Measurements from ENCODE around the gene RCBTB1.
"Not testable (repeated sequence)": the region's sequence is repeated elsewhere in the genome, so short reads cannot be mapped to it uniquely, and the experiment has no call there.

Gene RCBTB1

GRCh38 chr13:49517461-49517860, 67.9 kb downstream of the RCBTB1 start:
- H3K9ac ChIP-seq (ENCODE audit: low read length), result no peak overlapping the region
- H3K4me1 ChIP-seq (ENCODE audit: control insufficient read depth, insufficient read depth, low read length), result peaks cover 2% of the 10 kb centered on the region
- H3K27me3 ChIP-seq (ENCODE audit: control insufficient read depth, insufficient read depth, low read length), result no peaks in the 10 kb centered on the region
- H3K4me3 ChIP-seq (ENCODE audit: low read length), result no peak overlapping the region
- H3K27ac ChIP-seq (ENCODE audit: low read depth, low read length), result no peak overlapping the region
- peaks cover 13% of the 10 kb centered on the region for H3K36me3 ChIP-seq (ENCODE audit: control insufficient read depth, insufficient read depth, low read length)

DNA sequence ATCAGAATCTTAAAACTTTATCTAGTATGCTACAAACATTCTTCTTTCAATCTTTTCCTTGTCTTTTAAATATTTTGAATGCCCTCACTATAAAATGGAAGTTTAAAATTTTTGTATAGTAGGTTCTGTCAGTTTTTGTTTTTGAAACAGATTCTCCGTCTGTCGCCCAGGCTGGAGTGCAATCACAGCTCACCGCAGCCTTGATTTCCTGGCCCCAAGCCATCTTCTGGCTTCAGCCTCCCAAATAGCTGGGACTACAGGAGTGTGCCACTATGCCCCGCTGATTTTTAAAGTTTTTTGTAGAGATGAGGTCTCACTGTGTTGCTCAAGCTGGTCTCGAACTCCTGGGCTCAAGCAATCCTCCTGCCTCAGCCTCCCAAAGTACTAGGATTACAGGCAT, 68.9 kb downstream of the RCBTB1 start:
- H3K36me3 ChIP-seq (ENCODE audit: control insufficient read depth, insufficient read depth, low read length), result peaks cover 13% of the 10 kb centered on the region
- H3K27me3 ChIP-seq (ENCODE audit: control insufficient read depth, insufficient read depth, low read length), result no peaks in the 10 kb centered on the region

DNA sequence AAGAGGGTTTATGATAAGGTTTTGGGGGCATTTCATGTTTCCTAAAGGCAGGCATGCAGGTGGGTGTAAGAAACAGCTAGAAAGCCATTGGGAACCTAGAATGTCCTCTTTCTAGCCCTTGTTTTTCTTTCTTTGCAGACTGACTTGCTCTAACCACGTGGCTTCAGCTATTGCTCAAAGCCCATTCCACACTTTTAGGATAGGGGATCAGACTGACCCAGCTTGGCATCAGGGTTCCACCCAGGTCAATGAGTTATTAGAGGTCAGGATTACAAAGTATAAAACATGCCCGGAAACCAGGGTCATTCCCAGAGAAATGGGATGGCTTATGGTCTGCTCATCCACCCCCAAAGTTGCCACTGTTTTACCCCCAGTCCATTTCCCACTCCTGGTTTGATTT, 72.8 kb downstream of the RCBTB1 start:
- Histone ChIP-seq H3K27ac (ENCODE audit: low read depth, low read length) (no peak overlapping the region), H3K4me1 (ENCODE audit: control insufficient read depth, insufficient read depth, low read length) (no peaks in the 10 kb centered on the region), H3K4me3 (ENCODE audit: low read length) (no peak overlapping the region), H3K9ac (ENCODE audit: low read length) (no peak overlapping the region), H3K27me3 (ENCODE audit: control insufficient read depth, insufficient read depth, low read length) (no peaks in the 10 kb centered on the region), H3K36me3 (ENCODE audit: control insufficient read depth, insufficient read depth, low read length) (peaks cover 13% of the 10 kb centered on the region)

More for the DNA sequence above, 68.9 kb downstream of the RCBTB1 start:
- Histone ChIP-seq H3K4me3 (ENCODE audit: low read length) (no peak overlapping the region), H3K27ac (ENCODE audit: low read depth, low read length) (no peak overlapping the region), H3K9ac (ENCODE audit: low read length) (no peak overlapping the region), H3K4me1 (ENCODE audit: control insufficient read depth, insufficient read depth, low read length) (no peaks in the 10 kb centered on the region)

GRCh38 chr13:49503951-49504350, 81.4 kb downstream of the RCBTB1 start:
- H3K4me1 ChIP-seq (ENCODE audit: control insufficient read depth, insufficient read depth, low read length), result no peaks in the 10 kb centered on the region
- no peaks in the 10 kb centered on the region for H3K27me3 ChIP-seq (ENCODE audit: control insufficient read depth, insufficient read depth, low read length)
- no peak overlapping the region for H3K4me3 ChIP-seq (ENCODE audit: low read length)
- no peak overlapping the region for H3K9ac ChIP-seq (ENCODE audit: low read length)
- no peaks in the 10 kb centered on the region for H3K36me3 ChIP-seq (ENCODE audit: control insufficient read depth, insufficient read depth, low read length)
- H3K27ac ChIP-seq (ENCODE audit: low read depth, low read length), result no peak overlapping the region

DNA sequence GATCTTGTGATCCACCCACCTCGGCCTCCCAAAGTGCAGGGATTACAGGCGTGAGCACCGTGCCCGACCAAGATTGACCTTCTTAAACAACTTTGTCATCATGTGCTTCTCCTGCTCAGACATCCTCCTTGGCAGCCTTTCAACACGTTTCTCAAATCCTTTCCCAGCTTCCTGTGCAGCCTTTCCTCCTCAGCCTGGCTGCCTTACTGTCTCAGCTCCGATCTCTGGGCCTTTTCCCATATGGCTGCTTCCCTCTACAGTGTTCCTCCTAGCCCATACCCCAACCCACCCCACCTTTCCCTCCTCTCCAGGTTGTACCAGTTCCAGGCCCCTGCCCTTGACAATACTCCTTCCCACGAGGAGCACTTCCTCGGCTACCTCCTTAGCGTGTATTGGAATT, 82.4 kb downstream of the RCBTB1 start:
- no peak overlapping the region for H3K9ac ChIP-seq (ENCODE audit: low read length)
- no peaks in the 10 kb centered on the region for H3K36me3 ChIP-seq (ENCODE audit: control insufficient read depth, insufficient read depth, low read length)
- no peaks in the 10 kb centered on the region for H3K27me3 ChIP-seq (ENCODE audit: control insufficient read depth, insufficient read depth, low read length)
- H3K4me1 ChIP-seq (ENCODE audit: control insufficient read depth, insufficient read depth, low read length), result no peaks in the 10 kb centered on the region
- H3K27ac ChIP-seq (ENCODE audit: low read depth, low read length), result no peak overlapping the region
- H3K4me3 ChIP-seq (ENCODE audit: low read length), result no peak overlapping the region

DNA sequence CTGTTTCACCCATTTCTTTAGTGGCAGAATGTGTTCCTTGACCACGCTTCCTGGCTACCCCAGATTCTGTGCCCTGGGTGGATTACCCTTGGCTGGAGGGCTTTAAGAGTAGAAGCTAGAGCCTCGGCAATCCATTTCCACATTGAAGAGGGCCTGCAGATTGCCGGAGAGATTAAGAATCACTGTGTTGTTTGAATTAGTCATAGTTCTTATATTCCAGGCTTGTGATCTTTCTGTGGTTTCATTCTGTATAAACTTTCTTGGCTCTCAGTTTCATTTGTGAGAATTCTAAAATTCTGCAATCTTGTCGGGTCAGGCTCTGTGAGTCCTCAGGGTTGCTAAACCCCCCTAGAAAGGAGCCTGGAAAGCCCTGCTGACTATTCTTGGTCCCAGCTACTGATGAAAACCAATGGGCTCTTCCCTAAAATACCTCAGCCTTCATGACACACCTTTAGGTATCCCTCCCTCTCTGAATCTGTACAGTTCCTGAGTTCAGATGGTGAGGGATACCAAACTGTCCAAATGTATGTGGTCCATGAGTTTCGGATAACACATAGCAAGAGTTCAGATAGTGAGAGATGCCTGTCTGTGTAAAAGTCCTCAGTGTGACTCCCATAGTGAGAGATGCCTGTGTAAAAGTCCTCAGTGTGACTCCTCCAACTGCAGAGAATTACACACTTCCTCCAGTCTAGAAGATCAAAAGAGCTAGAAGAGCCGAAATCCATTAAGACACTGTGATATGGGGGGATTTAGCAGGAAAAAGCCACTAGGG, 85.3 kb downstream of the RCBTB1 start:
- Histone ChIP-seq H3K4me3 (ENCODE audit: low read length) (no peak overlapping the region), H3K27ac (ENCODE audit: low read depth, low read length) (no peak overlapping the region), H3K36me3 (ENCODE audit: control insufficient read depth, insufficient read depth, low read length) (no peaks in the 10 kb centered on the region), H3K4me1 (ENCODE audit: control insufficient read depth, insufficient read depth, low read length) (no peaks in the 10 kb centered on the region), H3K27me3 (ENCODE audit: control insufficient read depth, insufficient read depth, low read length) (no peaks in the 10 kb centered on the region), H3K9ac (ENCODE audit: low read length) (no peak overlapping the region)

- Histone ChIP-seq H3K4me3 (ENCODE audit: low read length) (no peak overlapping the region), H3K27me3 (ENCODE audit: control insufficient read depth, insufficient read depth, low read length) (no peaks in the 10 kb centered on the region), H3K4me1 (ENCODE audit: control insufficient read depth, insufficient read depth, low read length) (no peaks in the 10 kb centered on the region), H3K36me3 (ENCODE audit: control insufficient read depth, insufficient read depth, low read length) (no peaks in the 10 kb centered on the region), H3K27ac (ENCODE audit: low read depth, low read length) (no peak overlapping the region), H3K9ac (ENCODE audit: low read length) (no peak overlapping the region)
Measured at GRCh38 chr13:49498206-49498605, 87.2 kb downstream of the RCBTB1 start.

DNA sequence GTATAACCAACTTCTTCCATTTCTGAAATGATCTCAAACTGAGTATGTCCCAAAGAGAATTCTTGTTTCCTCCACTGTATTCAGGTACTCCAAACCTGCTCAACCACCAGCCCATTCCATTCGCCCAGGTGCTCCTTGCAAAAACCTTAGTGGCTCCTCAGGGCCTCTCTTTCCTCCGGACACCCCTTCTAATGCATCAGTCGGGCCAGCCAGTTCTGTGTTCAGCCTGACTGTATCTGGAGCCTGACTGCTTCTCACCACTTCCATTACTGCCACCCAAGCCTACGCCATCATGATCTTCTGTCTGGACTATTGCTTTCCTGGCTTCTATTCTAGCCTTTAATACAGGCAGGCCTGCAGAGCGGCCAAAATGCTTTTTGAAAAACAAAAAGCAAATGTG, 88.1 kb downstream of the RCBTB1 start:
- no peak overlapping the region for H3K9ac ChIP-seq (ENCODE audit: low read length)
- H3K27me3 ChIP-seq (ENCODE audit: control insufficient read depth, insufficient read depth, low read length), result no peaks in the 10 kb centered on the region
- H3K4me3 ChIP-seq (ENCODE audit: low read length), result no peak overlapping the region
- H3K27ac ChIP-seq (ENCODE audit: low read depth, low read length), result no peak overlapping the region
- H3K36me3 ChIP-seq (ENCODE audit: control insufficient read depth, insufficient read depth, low read length), result no peaks in the 10 kb centered on the region
- H3K4me1 ChIP-seq (ENCODE audit: control insufficient read depth, insufficient read depth, low read length), result no peaks in the 10 kb centered on the region

DNA sequence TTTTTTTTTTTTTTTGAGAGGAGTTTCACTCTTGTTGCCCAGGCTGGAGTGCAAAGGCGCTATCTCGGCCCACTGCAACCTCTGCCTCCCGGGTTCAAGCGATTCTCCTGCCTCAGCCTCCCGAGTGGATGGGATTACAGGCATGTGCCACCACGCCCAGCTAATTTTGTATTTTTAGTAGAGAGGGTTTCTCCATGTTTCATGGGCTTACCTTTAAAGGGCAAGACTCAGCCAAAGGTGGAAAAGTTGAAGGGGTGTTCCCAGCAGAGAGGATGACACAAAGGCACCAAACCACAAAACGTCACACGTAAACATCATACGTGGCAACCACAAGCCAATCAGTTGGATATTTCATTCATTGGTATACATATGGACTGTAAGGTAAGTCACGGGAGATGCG, 88.5 kb downstream of the RCBTB1 start:
- H3K36me3 ChIP-seq (ENCODE audit: control insufficient read depth, insufficient read depth, low read length); H3K9ac ChIP-seq (ENCODE audit: low read length); H3K4me3 ChIP-seq (ENCODE audit: low read length); H3K27ac ChIP-seq (ENCODE audit: low read depth, low read length); H3K27me3 ChIP-seq (ENCODE audit: control insufficient read depth, insufficient read depth, low read length); H3K4me1 ChIP-seq (ENCODE audit: control insufficient read depth, insufficient read depth, low read length): not testable (repeated sequence)

DNA sequence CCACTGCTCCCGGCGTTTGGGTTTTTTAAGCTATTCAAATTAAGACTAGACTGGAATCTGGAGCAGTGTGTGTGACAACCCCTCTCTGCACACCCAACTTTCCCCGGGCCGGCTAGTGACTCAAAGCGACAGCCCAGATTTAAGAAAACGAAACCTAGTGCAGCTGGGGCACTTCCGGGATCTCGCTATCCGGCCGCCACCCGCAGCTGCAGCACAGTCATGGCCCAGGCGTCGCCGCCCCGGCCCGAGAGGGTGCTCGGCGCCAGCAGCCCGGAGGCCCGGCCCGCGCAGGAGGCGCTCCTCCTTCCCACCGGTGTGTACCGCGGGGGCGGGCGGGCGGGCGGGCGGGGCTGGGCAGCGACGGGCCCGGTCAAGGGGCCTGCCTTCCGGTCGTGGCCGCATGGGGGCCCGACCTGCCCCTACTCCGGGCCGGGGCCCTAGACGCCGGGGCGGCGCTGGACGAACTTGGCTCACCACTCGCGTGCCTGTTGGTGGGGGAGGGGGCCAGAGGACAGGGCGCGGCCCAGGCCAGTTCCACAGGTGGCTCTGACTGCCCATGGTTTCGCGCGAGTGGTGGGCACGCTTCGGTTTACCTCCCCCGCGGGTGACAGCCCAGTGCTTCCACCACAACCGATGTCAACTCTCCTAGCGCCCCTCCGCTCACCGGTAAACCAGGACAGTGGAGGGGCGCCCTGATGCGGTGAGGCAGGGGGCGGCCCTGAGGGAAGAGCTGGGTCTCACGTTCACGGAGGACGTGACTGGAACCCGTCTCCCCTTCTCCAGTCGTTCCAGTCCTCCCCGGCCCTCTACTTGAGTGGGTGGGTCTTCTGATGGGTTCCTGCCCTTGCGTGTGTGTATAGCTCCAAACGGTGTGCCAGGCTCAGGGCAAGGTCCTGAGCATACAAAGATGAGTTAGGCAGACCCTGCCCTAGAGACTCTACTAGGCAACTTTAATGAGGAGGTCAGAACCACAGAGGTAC, 89.3 kb downstream of the RCBTB1 start, which contains the start of gene PHF11:
Gene PHF11 (plus strand): TSS at position 171 of the 980 bp plus-strand sequence. CDS start 49 bp downstream, at position 220.
- Histone ChIP-seq H3K27ac (ENCODE audit: low read depth, low read length) (peak within 1 kb of the TSS; percentile 96), H3K36me3 (ENCODE audit: control insufficient read depth, insufficient read depth, low read length) (no peaks in the 10 kb centered on the region), H3K9ac (ENCODE audit: low read length) (peak within 1 kb of the TSS; percentile 66), H3K27me3 (ENCODE audit: control insufficient read depth, insufficient read depth, low read length) (no peaks in the 10 kb centered on the region), H3K4me3 (ENCODE audit: low read length) (peak within 1 kb of the TSS; percentile 83), H3K4me1 (ENCODE audit: control insufficient read depth, insufficient read depth, low read length) (no peaks in the 10 kb centered on the region)

- H3K27ac ChIP-seq (ENCODE audit: low read depth, low read length), result peak overlapping the region; percentile 96
- H3K27me3 ChIP-seq (ENCODE audit: control insufficient read depth, insufficient read depth, low read length), result no peaks in the 10 kb centered on the region
- no peak overlapping the region for H3K9ac ChIP-seq (ENCODE audit: low read length)
- peak overlapping the region; percentile 83 for H3K4me3 ChIP-seq (ENCODE audit: low read length)
- no peaks in the 10 kb centered on the region for H3K4me1 ChIP-seq (ENCODE audit: control insufficient read depth, insufficient read depth, low read length)
- H3K36me3 ChIP-seq (ENCODE audit: control insufficient read depth, insufficient read depth, low read length), result no peaks in the 10 kb centered on the region
Measured at GRCh38 chr13:49494645-49495044, 90.7 kb downstream of the RCBTB1 start.

DNA sequence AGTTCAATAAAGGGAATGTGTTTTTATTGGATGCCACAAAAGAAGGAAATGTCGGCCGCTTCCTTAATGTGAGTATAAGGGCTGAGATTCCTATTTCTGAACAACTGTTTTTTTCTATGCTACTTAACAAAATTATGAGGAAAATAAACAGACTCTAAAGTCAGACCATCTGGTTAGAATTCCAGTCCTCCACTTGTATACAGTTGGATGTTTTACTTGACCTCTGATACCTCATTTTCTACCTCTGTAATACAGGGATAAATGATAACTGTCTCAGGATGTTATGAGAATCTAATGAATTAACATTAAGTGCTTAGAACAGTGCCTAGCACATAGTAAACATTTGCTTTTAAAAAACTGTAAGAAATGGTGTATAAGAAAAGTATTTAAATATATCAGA, 96.8 kb downstream of the RCBTB1 start:
- H3K4me1 ChIP-seq (ENCODE audit: control insufficient read depth, insufficient read depth, low read length), result no peaks in the 10 kb centered on the region
- no peaks in the 10 kb centered on the region for H3K27me3 ChIP-seq (ENCODE audit: control insufficient read depth, insufficient read depth, low read length)
- H3K36me3 ChIP-seq (ENCODE audit: control insufficient read depth, insufficient read depth, low read length), result no peaks in the 10 kb centered on the region
- H3K27ac ChIP-seq (ENCODE audit: low read depth, low read length), result no peak overlapping the region
- H3K9ac ChIP-seq (ENCODE audit: low read length), result no peak overlapping the region
- H3K4me3 ChIP-seq (ENCODE audit: low read length), result no peak overlapping the region
